Spleen (tissue), 7 donors: ENCODE data around the gene MXD1.

Experiments used
- POLR2AphosphoS5 ChIP-seq, 3 donors: sonication (generic); formaldehyde crosslinking; IDR thresholded peaks; one replicate each; pipeline ENCODE4 v1.5.1; 2017; ENCODE audit warnings: antibody characterized with exemption in 3 of 3
- TF ChIP-seq, protein P1 (sequence below), 11 experiments: fragments of 200-600 bp in 7 of 11; fragments of 450-650 bp in 4 of 11; sonication (generic) in 4 of 11; IDR thresholded peaks in 8 of 11; conservative IDR thresholded peaks in 3 of 11; 1 replicate in 7 of 11; 2 replicates in 4 of 11; pipeline versions ENCODE4 v1.4.0 to v1.8.0; 2016 to 2021; ENCODE audit warnings: antibody characterized with exemption in 11 of 11, inconsistent platforms in 4 of 11, mild to moderate bottlenecking in 1 of 11
- donor health status: DM: no; HTN: no; CAD: no; lungs with moderate emphysema.
- donor health status: DM: no; HTN: no; CAD: no.
- donor health status: DM: no; HTN: no; CAD: no.

DNA sequence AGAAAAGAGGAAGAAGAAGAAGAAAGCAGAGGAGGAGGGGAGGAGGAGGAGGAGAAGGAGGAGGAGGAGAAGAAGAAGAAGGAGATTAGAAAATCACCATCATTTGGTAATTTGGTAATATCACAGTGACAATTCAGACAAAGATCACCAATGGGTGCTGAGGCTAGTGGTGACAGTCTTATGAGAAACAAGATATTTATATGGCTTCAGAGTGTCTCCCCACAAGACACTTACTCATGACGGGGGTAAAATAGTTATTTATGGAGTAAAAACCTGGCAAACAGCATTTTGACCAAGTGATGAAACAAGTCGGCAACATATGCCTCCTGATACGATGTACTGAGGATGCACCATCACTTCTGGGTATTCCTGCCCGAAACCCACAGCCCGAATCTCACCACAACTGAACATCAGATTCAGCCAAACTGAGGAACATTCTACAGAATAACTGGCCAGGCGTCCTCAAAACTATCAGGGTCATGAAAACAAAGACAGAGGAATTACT is 41.6 kb downstream of the MXD1 start:
- TF ChIP-seq, protein P1, sequence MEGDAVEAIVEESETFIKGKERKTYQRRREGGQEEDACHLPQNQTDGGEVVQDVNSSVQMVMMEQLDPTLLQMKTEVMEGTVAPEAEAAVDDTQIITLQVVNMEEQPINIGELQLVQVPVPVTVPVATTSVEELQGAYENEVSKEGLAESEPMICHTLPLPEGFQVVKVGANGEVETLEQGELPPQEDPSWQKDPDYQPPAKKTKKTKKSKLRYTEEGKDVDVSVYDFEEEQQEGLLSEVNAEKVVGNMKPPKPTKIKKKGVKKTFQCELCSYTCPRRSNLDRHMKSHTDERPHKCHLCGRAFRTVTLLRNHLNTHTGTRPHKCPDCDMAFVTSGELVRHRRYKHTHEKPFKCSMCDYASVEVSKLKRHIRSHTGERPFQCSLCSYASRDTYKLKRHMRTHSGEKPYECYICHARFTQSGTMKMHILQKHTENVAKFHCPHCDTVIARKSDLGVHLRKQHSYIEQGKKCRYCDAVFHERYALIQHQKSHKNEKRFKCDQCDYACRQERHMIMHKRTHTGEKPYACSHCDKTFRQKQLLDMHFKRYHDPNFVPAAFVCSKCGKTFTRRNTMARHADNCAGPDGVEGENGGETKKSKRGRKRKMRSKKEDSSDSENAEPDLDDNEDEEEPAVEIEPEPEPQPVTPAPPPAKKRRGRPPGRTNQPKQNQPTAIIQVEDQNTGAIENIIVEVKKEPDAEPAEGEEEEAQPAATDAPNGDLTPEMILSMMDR (IDR thresholded peaks at IDR 0.05 in 8 of 11, conservative IDR thresholded peaks at IDR 0.05 in 3 of 11) = no peak
- TF ChIP-seq POLR2AphosphoS5 (IDR thresholded peaks at IDR 0.05) = no peak
